ENCODE results near the gene HSD3B7.

- TF ChIP-seq CTCF (IDR thresholded peaks at IDR 0.05): no peak
- TF ChIP-seq POLR2AphosphoS5 (IDR thresholded peaks at IDR 0.05): no peak
These were observed 38.1 kb upstream of the HSD3B7 start for GRCh38 chr16:30946671-30947540.
